Measurements from ENCODE around the gene SLMAP. TPM values are rescaled to one million over a fixed set of nuclear protein-coding genes. Genes with fewer than 3 reads are reported as not detected.
A peak's percentile ranks its signal among the peaks of the same experiment; 100 is the strongest.
"Not testable (repeated sequence)": the region's sequence is repeated elsewhere in the genome, so short reads cannot be mapped to it uniquely, and the experiment has no call there.

Gene SLMAP
- total RNA-seq, 1 donor from 2014 or later: 55.8 TPM

DNA sequence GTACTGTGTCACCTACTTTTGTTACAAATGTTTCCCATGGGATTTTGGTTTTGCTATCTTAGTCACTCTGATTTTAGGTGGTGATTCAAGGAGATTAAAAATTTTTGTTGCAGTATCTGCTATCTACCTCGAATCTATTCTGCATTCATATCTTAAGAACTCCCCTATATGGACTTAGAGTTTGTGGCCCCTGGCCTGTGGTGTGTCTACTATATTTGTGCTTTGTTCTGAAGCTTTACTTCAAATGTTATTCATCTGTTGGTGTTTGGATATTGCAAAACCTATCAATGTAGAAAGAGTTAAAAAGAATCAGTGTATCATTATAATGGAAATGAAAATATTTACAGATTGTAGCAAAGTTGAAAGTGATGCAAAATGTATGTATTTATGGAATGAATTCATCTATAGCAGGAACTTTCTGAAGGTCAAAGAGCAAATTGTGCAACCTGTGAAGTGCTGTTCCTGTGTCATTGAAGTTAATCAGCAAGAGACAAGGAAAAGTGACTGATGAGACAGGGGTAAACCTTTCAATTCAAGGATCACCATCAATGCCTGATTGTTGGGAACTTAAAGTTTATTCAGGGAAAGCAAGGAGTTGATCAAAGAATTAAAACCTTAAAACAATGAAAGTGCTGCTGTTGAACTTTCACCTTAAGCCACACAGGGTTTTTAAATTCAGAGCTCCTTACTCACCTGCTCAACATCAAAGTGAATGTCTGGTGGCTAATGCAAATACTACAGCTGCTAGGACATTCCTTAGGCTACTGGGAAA, 71.0 kb downstream of the SLMAP start:
- DNase-seq (ENCODE audit: low read depth): no peak

- DNase-seq (ENCODE audit: low read depth): no peak
Observed at GRCh38 chr3:57827757-57828156, 71.6 kb downstream of the SLMAP start.

DNA sequence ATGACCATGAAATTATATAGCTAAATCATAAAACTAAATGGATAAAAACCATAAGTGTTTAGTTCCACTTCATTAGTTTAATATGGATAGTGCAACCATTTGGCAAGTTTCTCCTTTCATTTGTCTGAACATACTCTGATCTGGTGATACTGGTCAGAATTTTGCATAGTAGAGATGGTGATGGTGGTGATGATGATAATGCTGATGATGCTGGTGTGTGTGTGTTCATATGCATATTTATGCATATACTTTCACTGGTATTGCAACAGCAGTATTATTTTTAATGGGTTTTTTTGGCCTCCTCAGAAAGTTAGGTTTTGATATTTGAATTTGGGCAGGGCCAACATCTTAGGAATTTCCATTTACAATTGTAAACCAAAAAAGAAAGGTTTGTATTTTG, 76.4 kb downstream of the SLMAP start:
- no peak for DNase-seq (ENCODE audit: low read depth)

GRCh38 chr3:57832900-57833313, 76.8 kb downstream of the SLMAP start:
- no peak for DNase-seq (ENCODE audit: low read depth)

GRCh38 chr3:57833763-57834162, 77.7 kb downstream of the SLMAP start:
- no peak for DNase-seq (ENCODE audit: low read depth)

DNA sequence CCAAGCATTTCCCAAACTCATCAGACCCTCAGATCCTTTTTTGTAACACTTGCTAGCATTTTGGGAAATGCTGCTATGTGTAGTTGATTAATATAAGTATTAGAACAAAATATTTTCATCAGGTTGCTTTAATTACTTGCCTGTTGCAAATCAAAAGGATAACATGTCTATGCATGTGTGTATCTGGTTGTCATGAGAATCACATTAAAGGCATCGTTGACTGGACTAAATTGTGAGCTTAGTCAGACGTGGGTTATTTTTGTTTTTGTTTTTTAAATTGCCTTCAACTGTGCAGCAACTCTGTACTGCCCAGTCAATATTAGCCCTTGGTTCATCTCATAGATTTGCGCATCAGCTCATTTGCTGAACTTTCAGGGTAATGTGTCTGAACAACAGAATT, 81.6 kb downstream of the SLMAP start:
- no peak for DNase-seq (ENCODE audit: low read depth)

- DNase-seq (ENCODE audit: low read depth): no peak
Observed at GRCh38 chr3:57838627-57839026, 82.5 kb downstream of the SLMAP start.

DNA sequence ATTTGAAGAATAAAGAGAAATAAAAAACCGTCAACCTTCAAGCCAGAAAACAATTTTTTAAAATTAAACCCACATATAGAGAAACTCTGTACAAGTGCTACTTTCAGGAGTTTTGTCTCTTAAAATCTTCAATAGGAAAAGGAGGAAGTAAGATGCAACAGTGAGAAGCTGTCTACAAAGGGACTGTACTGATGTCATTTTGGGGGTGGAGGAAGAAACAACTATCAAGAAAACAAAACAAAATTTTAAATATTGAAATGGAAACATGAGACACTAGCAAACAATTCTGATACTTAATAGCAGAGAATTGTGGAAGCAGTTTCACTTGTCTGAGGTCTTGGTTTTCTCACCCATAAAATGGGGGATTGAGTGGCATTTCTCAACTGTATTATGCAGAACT, 84.4 kb downstream of the SLMAP start:
- DNase-seq (ENCODE audit: low read depth): no peak

- DNase-seq (ENCODE audit: low read depth): no peak
Observed at GRCh38 chr3:57841818-57842217, 85.7 kb downstream of the SLMAP start.

DNA sequence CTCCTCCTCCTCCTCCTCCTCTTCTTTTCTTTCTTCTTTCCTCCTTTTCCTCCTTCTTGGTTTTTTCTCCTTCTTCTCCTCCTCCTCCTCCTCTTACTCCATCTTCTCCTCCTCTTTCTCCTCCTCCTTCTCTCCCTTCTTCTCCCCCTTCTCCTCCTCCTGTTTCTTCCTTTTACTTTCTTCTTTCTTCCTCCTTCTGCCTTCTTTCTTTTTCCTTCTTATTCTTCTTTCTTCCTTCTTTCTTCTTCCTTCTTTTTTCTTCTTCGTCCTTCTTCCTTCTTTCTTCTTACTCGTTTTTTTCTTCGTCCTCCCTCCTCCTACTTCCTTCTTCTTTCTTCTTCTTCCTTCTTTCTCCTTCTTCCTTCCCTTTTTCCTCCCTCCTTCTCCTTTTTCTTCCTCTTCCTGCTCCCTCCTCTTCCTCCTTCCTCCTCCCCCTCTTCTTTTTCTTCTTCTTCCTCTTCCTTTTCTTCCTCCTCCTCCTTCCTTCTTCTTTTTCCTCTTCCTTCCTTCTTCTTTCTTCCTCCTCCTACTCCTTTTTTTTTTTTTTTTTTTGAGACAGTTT, 92.1 kb downstream of the SLMAP start:
- DNase-seq (ENCODE audit: low read depth): no peak

DNA sequence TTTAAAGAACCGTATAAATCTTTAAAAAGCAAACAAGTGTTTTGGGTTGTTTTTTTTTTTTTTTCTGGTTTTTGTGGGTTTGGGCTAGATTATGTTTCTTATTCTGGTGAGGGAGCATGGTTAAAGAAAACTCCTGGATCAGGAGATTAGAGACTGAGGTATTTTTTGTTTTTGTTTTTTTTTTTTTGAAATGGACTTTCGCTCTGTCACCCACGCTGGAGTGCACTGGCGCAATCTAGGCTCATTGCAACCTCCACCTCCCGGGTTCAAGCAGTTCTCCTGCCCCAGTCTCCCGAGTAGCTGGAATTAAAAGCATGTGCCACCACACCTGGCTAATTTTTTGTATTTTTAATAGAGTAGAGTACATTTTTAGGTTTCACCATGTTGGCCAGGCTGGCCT, 95.2 kb downstream of the SLMAP start:
- no peak for DNase-seq (ENCODE audit: low read depth)

GRCh38 chr3:57852896-57853295, 96.8 kb downstream of the SLMAP start:
- DNase-seq (ENCODE audit: low read depth): peak; percentile 25

GRCh38 chr3:57855281-57855680, 99.2 kb downstream of the SLMAP start:
- DNase-seq (ENCODE audit: low read depth): no peak

GRCh38 chr3:57855943-57856342, 99.8 kb downstream of the SLMAP start:
- DNase-seq (ENCODE audit: low read depth): no peak

- DNase-seq (ENCODE audit: low read depth): peak; percentile 2
Observed at GRCh38 chr3:57856675-57857074, 100.6 kb downstream of the SLMAP start.

GRCh38 chr3:57862894-57863293, 106.8 kb downstream of the SLMAP start:
- no peak for DNase-seq (ENCODE audit: low read depth)

DNA sequence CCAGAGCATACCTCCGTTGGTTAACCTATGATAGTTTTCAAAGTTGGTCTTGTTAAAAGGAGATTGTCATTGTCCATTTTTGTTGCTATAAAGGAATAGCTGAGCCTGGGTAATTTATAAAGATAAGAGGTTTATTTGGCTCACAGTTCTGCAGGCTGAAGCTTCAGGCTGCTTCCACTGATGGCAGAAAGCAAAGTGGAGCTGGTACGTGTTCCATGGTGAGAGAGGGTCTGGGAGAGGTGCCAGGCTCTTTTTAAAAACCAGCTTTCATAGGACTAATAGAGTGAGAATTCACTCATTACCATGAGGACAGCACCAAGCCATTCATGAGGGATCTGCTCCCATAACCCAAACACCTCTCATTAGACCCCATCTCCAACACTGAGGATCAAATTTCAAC, 107.3 kb downstream of the SLMAP start:
- no peak for DNase-seq (ENCODE audit: low read depth)

DNA sequence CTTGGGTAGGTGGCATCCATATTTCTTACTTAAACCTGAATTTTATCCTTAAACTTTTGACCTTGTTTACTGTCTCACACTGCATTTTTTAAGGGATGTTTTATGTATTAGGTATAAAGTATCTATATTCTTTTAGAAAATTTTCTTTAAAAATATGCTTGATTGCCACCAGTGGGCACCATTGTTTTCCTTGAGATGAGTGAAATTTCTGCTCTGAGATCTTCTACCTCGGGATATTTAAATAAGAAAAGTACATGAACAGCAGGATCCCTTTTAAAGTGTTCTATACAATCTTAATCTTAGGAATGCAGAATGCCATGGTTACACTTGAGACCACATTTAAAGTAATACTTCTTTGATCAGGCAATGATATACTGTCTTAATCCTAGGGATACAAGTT, 108.7 kb downstream of the SLMAP start:
- DNase-seq (ENCODE audit: low read depth): peak; percentile 7

GRCh38 chr3:57869110-57869509, 113.0 kb downstream of the SLMAP start:
- DNase-seq (ENCODE audit: low read depth): not testable (repeated sequence)

DNA sequence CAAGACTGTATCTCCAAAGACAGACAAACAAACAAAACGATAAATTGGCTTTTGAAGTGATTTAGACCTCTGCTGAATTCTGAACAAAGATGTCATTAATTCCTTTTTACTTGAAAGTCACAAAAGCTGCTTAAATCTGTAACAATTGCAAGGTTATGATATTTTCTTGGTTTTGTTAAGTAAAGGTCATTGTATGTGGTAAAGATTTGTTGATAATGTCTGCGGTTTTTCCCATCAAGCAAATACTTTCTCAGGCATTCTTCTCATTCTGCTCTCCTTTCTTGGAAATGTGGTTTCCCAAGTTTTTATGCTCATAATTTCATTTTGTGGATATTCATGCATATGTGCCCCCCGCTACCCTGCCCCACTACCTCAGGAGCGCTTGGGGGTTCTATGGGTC, 116.5 kb downstream of the SLMAP start:
- DNase-seq (ENCODE audit: low read depth): no peak

DNA sequence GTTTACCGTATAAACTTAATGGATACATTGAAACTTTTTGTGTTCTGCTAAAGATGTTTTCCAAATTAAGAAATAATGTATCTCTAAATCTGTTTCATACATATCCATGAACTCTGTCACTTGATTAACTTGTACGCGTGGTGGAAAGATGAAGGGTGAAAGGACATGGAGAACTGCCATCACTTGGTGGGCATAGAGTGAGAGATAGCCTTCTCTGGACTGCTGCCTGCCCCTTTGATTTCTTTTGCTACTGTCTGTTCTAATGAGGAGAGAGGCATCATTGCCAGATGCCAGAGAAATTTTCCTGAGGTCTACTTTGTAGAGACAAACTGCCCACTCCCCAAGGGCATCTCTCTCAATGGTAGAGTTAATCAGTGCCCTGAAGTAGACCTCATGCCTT, 120.5 kb downstream of the SLMAP start:
- DNase-seq (ENCODE audit: low read depth): no peak

GRCh38 chr3:57877116-57877515, 121.0 kb downstream of the SLMAP start:
- no peak for DNase-seq (ENCODE audit: low read depth)

DNA sequence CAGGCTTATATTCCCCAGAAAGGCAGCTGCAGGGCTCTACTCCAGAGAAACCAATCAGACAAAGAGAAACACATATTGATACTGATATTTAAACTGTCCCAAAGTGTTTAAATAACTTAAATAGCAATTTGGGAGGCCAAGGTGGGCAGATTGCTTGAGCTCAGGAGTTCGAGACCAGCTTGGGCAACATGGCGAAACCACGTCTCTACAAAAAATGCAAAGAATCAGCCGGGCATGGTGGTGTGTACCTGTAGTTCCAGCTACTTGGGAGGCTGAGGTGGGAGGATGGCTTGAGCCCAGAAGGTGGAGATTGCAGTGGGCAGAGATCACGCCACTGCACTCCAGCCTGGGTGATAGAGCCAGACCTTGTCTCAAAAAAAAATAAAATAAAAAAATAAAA, 128.3 kb downstream of the SLMAP start:
- not testable (repeated sequence) for DNase-seq (ENCODE audit: low read depth)
